Measurements from ENCODE around the gene PIK3AP1.

PIK3AP1 gene

DNA sequence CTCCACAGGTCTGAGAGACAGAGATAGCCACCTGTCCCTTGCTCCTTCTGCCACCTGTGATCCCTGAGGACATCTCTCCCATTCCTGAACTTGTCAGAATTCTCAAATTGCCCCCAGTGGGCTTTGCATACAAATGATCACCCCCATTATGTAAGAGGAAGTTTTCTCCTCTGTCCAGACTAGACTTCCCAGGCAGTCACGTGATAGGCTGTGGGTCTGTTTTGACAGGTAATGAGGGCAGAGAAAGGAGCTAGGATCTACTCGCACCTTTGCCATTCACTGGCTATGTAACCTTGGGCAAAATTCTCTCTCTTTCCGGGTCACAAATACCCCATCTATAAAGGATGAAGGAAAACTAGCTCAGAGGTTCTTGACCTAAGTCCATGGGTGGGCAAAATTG, 112.1 kb downstream of the PIK3AP1 start:
- DNase-seq, result no peak

DNA sequence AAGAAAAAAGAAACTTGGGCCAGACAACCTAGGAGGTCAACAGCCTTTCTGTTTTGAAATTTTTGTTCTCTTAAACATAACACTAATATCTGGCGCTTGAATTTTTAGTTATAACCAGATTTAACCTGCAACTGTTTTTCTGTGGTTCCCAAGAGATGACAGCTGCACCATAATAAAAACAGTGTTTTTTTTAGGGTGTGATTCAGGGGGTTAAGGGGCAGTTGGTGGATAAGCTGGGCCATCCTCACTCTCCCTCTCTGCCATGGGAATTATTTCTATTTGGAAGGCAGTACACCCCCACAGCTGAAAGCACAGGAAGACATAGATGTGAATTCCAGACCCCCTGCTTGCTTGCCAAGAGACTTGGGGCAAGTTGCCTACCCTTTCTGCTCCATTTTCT, 113.4 kb downstream of the PIK3AP1 start:
- DNase-seq, result no peak

DNA sequence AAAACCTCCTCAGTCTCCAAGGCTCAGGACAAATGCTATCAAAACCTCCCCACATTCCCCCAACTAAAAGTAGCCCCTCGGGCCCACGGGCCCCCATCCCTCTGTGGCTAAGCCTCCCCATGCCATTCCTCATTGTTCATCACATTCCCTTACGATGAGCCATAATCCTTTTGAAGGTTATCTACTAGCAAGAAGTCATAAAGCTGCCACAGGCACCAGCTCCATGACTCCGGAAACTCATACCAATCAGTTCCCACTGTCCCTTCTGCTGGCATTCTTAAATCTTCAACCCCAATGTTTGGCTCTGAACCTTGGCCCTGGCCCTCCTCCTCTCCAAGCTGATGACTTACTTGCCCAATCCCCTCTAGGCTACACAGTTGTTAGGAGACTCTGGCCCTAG, 114.1 kb downstream of the PIK3AP1 start:
- no peak for DNase-seq

DNA sequence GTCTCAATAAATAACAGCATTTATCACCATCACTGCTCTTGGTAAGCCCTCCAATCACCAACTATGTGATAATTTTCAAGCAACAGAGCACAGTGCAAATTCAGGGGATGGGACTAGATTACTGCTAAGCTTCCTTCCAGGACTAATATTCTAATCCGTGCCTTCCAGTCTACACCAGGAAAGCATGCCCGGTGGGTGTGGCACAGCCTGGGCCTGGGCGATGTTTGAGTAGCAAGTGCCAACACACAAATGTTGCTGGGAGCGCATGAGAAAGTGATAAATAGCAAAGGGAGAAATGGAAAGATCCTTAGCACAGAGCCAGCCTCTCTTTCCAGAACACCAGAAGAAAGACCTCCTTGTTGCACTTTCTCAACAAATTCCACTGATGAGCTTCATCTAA, 120.0 kb downstream of the PIK3AP1 start:
- no peak for DNase-seq

DNA sequence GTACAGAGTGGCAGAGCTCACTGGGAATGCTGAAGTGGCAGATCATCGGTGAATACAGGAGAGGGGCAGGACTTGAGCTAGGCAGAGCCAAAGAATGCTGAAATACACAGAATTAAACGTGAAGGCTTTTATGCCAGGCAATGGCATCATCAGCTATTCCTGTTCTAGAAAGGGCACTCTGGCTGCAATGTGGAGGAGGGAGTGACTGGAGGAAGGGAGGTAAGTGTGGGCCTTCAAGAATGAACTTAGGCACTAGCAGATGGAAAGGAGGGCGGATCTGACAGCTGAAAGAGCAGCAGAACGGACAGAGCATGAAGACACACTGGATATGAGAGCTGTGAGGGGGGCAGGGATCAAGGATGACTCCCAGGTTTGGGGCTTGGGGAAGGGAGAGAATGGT, 121.5 kb downstream of the PIK3AP1 start:
- no peak for DNase-seq

DNA sequence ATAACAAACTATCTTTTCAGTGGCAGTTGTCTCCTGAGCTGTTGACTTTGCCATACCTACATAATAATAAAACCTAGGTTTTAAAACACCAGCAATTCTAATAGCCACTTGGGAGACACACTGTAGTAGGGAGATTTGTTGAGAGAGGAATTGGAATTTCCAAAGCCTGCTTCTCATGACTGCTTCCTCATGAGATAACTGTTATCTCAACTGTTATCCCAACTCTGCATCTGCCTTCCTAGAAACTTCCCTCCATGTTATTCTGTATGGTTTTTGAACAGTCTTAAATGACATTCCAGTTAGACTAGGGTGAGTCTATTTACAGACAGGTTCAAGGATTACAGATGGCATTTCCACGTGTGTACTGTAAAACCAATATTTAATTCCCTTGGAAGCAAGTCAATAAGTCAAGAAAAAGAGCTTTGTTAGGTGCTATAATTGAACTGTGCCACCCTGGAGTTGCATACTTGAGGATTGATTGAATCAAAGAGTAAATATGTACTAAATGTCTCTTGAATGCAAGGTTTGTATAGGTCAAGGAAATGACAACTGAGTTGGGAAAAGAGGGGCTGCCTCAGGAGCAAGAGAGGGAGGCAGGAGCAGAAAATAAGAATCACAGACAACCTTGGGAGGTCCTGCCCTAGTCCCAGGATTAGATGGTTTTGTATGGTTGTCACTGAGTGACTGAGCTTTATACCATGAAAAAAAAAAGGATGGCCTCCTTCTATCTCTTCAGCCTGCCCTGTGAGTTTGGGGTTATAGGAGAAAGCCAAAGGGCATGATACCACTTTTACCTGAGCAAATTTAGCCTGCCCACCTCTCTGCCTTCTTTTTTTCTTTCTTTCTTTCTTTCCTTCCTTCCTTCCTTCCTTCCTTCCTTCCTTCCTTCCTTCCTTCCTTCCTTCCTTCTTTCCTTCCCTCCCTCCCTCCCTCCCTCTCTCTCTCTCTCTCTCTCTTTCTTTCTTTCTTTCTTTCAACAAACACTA, 123.6 kb downstream of the PIK3AP1 start:
- no peak for DNase-seq

DNA sequence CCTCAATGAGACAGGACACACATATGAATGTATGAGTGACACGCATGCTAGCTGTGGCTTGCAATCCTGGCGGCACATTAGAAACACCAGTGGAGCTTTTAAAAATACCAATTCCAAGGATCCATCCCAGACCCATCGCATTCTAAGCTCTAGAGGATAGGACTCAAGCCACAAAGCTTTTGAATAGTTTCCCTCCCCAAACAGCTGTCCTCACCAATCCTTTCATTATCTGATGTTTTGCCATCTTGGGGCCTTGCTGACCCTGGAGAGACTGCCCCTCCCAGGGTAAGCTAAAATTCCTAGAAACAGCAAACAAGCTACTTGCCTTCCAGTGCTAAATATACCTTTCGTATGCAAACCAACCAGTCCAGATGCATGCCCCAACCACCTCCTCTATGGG, 124.6 kb downstream of the PIK3AP1 start:
- DNase-seq, result no peak

DNA sequence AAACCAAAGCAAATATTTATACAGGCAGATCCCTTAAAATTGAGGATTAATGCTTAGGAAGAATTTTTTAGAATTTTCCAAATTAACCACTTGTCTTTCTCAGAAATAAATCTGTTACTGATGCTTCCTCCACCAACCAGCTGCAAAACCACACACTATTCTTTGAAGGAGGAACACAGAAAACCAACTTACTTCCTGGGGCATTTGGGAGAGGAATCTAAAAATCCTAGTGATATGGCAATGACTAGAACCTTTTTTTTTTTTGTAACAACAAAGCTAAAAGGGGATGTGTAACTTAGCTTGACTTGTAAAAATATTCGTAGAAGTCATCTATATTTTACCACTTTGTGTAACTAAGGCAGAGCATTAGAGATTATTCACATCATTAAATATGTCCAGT, 128.4 kb downstream of the PIK3AP1 start:
- DNase-seq, result no peak

DNA sequence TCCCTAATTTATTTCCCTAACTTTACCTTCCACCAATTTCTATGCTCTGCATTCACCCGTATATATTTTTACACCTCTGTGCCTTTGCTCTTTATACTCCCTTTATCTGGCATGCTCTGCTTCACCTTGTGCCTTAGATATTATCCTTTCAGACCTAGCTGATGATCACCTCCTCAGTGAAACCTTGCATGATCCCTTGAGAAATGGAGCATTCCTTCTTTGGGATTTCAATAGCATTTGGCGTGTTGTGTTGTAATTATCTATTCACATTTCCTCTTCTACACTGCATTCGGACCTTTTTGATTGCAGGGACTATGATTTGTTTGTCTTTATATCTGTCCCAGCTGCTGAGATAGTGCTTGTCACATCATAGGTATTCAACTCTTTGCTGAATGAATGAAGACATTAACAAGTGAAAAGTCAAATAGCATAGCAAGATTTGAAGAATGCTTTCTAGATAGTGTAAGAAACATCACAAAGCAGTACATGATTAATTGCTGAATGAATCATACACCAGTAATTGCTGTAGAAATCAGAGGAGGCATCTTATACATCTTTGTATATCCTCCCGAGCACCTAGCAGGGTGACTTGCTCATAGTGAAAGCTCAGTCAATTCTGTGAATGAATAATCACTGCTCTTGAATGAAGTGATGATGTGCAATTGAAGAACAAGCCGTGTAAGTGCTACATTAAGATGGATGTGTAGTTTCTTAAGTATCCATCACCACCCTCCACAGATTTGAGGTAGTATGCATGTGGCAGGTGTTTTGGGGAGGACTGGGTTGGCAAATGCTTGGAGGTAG, 131.5 kb downstream of the PIK3AP1 start:
- DNase-seq, result no peak

DNA sequence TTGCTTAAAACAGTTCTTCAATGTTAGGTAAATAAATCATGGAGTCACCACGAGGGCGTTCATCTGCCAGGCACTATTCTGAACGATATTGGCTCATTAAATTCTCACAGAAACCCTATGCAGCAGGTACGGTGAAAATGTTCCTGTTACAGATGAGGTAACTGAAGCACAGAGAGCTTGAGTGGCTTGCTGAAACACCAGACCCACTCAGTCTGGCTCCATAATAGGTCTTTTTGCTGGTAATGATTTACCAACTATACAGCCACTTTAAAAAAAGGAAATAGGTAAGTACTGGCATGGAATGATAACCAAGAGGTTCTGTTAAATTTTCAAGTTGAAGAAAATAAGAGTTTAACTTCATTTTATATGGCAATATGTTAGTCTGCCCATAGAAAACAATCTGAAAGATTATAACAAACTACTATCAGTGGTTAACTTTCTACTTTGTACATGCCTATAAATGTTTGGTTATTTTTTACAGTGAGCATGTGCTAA, 132.2 kb downstream of the PIK3AP1 start:
- DNase-seq, result no peak

DNA sequence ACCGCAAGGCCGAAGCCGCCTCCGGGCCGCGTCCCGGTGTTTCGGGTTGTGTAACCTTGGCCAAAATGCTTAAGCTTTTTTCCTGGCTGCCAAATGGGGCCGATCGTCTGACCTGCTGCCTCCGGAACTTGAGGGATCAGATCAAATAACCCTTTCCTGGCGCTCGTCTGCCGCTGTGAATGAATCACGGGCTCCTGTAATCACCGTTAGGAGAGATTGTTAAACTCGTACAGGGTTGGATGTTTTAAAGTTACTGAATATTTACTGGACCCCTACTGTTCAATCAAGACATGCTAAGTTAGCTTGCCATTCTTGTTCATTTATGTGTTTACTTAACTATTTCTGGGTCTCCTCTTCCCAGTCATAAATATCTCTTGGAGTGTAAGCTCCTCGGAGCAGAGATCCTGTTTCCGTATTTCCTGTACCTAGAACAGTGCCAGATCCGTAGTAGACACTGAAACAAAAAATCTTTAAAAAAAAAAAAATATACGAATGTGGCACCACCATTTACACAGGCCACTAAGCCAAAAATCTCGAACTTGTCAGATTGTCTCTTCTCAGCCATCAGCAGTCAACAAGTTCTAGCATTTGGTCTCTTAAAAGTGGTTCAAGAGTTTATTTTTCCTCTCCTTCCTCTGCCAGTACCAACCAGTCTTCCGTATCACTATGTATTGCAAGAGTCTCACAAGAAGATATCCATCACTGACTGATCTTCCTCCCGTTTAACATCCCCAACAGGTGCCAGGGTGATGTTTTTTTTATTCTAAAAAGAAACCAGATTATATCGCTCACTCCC, 132.9 kb downstream of the PIK3AP1 start:
- DNase-seq, result peak; percentile 51

DNA sequence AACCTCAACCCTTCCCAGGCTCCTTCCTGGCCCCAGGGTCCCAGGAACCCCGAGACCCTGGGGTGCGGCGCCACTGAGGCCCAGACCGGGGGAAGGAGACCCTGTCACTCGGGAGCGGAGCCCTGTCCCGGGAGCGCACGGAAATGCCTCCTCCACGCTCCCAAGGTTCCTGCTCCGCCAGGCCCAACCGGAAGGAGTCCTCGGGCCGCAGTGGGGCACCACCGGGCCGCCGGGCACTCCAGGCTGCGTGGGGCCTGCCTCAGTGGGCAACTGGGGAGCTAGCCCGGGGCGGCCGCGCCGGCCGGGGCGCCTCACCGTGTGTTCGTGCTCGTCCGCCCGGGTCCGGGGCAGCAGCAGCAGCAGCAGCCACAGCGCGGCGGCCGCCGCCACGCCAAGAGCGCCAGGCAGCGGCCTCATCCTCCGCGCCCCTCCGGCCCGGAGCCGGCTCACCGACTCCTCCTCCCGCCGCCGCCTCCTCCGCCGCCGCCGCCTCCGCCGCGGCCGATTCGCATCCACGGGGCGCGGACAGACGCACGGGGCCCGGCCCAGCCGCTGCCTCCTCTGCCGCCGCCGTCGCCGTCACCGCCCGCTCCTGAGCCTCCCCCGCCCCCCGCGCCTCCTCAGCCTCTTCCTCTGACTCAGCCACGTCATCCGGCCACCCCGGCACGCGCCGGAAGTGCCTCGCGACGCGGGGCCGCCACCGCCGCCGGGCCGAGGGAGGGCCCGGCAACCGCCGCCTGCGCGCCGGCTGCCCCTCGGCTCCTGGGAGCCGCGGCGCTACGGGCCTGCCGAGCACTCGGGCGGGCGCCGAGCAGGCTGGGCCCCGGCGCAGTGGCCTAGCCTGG, 133.7 kb downstream of the PIK3AP1 start, which contains the start of gene TM9SF3:
TSS of gene TM9SF3 (minus strand) at position 594 of the 845 bp plus-strand sequence. CDS start at position 417, 177 bp downstream.
- DNase-seq, result peak; percentile 77

DNA sequence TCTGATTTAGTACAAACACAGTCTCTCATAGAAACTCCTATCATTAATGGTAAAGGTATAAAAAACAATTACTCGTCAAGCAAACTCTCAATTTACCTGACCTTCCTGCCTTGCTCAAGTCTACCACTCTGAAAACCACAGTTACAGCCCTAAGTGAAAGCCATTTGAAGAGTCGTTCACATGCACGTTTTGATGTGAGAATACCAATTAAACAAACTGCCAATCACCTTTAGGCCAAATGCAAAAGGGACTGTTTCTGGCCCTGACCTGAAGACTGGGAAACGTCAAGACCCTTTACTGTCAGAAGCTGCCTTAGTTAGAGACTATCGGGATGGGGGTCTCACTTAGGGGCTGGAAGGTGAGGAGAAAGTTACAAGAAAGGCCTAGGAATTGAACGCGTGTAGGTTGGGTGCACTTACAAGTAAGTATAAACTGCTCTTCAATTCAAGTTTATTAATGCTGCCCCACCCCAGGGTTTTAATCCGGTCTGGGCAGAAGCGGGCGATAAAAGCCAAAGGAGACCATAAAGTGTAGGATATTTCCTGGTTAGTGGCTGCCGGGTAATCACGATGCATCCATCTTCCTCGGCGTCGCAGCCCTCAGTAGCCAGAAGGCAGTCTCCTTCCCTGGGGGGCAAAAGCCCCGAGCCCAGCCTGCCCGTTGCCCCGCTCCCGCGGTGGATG, 134.4 kb downstream of the PIK3AP1 start:
- DNase-seq, result peak; percentile 32

DNA sequence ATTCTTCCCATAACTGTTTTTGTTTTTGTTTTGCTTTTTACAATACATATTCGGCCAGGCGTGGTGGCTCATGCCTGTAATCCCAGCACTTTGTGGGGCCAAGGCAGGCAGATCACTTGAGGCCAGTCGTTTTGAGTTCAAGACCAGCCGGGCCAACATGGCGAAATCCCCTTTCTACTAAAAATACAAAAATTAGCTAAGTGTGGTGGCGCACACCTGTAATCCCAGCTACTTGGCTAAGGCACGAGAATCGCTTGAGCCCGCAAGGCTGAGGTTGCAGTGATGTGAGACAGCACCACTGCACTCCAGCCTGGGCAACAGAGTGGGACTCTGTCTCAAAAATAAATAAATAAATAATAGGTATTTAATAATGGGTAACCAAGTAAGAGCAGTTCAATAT, 135.8 kb downstream of the PIK3AP1 start:
- no peak for DNase-seq

DNA sequence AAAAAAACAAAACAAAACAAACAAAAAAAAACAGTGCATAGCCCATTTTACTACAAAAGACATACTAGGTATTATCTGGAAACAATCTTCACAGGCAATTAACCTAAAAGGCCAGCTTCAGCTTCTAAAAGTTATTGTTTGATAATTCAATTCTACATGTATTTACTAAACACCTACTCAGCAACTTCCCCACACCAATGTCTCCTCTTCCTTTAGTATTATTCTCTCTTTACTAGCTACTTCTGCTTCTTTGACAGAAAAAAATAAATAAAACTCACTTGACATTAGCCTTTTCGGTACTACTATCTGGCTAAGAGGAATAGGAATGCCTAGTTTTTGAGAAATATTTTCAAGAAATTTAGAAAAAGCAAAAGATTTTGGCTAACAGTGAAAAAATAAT, 136.3 kb downstream of the PIK3AP1 start:
- DNase-seq, result no peak

DNA sequence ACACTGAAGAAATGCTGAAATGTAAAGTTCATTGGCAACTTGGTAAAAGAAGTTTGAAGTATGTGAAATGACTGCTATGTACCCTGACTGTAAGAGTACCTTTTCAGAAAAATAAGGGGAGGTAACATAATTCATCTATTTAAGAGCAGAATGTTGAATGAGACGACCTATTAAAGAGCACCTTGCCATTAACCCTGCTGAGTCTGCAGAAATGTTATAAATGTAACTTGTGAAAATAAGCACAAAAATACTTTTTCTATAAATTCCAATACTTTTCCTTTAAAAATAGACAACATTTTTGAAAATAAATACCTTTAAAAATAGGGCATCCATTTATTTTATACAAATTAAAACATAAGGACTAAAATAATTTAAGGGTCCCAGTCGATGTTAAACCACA, 141.2 kb downstream of the PIK3AP1 start:
- no peak for DNase-seq

DNA sequence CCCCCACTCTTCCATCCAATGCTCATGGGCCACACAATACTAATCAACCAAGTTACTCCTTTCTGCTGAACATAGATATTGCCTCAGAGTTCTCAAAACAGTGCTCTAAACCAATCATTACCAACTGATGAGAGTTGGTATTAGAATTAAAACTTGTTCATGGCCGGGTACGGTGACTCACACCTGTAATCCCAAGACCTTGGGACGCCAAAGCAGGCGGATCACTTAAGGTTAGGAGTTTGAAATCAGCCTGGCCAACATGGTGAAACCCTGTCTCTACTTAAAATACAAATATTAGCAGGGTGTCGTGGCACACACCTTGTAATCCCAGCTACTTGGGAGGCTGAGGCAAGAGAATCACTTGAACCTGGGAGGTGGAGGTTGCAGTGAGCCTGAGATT, 141.7 kb downstream of the PIK3AP1 start:
- DNase-seq, result no peak

DNA sequence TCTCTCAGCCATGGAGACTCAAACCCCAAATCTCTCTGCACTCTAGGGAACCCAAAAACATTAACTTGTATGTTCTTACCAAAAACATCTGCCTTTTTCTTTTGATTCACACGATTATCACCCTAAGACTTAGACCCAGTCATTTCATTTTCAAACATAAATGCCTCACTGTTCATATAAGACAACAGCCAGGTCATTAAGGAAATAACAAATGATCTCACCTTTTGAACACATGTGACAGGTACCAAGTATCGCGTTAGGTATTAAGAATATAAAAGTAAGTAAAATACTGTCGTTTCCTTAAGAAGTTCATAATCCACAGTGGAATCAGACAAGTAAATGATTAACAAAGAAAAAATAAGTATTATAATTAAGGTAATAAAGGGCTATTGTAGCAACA, 142.3 kb downstream of the PIK3AP1 start:
- no peak for DNase-seq

DNA sequence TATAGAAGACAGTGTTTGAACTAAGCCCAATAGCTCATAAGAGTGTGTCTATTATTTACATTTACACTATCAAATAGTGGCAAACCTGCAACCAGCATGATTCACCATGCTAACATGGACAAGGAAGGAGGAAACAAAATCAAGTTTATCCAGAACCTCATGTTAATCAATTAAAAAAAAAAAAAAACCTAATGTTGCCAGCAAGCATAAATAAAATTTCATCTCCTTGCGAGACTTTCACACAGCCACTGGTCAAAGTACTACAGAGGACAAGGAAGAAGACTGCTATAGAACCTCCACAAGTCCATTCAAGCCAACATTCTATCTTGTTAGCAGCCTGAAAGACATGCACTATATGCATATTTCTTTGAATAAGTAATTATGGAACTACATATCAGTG, 143.2 kb downstream of the PIK3AP1 start:
- DNase-seq, result no peak

DNA sequence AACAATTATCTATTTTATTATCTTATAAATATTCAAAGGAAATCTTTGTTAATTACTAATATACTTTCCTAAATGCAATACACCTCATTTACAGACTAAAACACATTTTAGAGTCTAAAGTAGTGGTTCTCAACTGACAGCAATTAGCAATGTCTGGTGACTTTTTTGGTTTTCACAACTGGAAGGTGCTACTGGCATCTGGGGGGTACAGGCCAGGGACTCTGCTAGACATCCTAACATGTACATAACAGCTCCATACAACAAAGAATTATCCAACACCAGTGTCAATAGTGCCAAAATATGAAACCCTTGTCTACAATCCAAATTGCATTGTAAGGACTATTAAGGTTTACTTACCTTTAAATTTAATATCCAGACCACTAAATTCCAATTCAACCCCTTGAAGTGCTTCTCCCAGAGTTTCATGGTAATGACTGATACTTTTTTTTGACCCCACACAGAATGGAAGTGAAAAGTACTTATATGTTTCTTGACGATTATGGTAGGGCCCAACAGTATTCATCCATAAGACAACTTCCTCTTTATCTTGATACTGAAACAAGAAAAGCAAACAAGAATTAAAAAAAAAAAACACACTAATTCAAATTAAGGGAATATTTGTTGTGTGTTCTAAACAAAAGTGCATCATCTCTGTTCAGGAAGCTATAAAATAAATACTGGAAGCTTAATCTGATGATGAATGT, 143.9 kb downstream of the PIK3AP1 start:
- DNase-seq, result no peak

Data from effector CD8-positive, alpha-beta T cell (primary cell).